K562 (cell line): ENCODE data around the gene PCCA. TPM values are rescaled to one million over a fixed set of nuclear protein-coding genes. Genes with fewer than 3 reads are reported as not detected.

Source experiments
- ATAC-seq: fragments of 200-7000 bp; cut with Tn5 transposase; 3 replicates; pipeline ENCODE4 v1.9.1; 2020; ENCODE audit warnings: moderate library complexity
- BruUV-seq: library from RNA; stranded (reverse); fragments of 400-500 nt; replicated peaks from 2 replicates; lab custom pipeline; 2021; lab: Mats Ljungman, UMichigan
- CTCF ChIA-PET: fragments of 300-600 bp; formaldehyde crosslinking; extraction: SDS; loops from one replicate; lab custom pipeline; 2021; ENCODE audit warnings: low intra/inter-chr PET ratio; lab: Yijun Ruan, JAX
- POLR2A ChIA-PET: fragments of 300-600, 350-650 bp; sonication (Branson Sonifier 250); formaldehyde crosslinking; extraction: SDS; loops from one replicate; lab custom pipeline; 2021; ENCODE audit warnings: antibody characterized with exemption, inconsistent platforms; lab: Yijun Ruan, JAX
- DNase-seq, 4 experiments: peaks; one replicate each; pipeline versions ENCODE4 v3.0.0 to v3.0.0-alpha.2; 2011 to 2018; ENCODE audit warnings: low spot score in 3 of 4, mixed read lengths in 3 of 4; ENCODE audit errors: extremely low read depth in 1 of 4
- FAIRE-seq: peaks from 2 replicates; lab custom pipeline; 2011; peaks lifted over from hg19 to GRCh38; lab: Jason Lieb, UNC
- H2AFZ ChIP-seq: 2 replicates; pipeline ENCODE4 v1.6.0; 2011; ENCODE audit warnings: low read depth, low read length, control low read depth, inconsistent platforms
- H3K27ac ChIP-seq: fragments of 200-600 bp; 3 replicates; pipeline ENCODE4 v1.8.0; 2011; ENCODE audit warnings: low read depth, mild to moderate bottlenecking, control low read depth, inconsistent platforms, low read length, moderate library complexity, mixed read lengths; ENCODE audit errors: extremely low read depth
- H3K27me3 ChIP-seq, 2 experiments: fragments of 300-600 bp in 1 of 2; 2 replicates in 1 of 2; 3 replicates in 1 of 2; pipeline versions ENCODE4 v1.6.0 to v1.8.0; 2011; ENCODE audit warnings: inconsistent platforms in 2 of 2, low read length in 2 of 2, mild to moderate bottlenecking in 1 of 2, mixed read lengths in 1 of 2, moderate library complexity in 1 of 2; ENCODE audit not compliant: control insufficient read depth in 2 of 2, insufficient read depth in 2 of 2
- H3K36me3 ChIP-seq: fragments of 300-600 bp; 3 replicates; pipeline ENCODE4 v1.8.0; 2011; ENCODE audit warnings: mild to moderate bottlenecking, low read length, inconsistent platforms; ENCODE audit not compliant: control insufficient read depth, insufficient read depth
- H3K4me1 ChIP-seq, 2 experiments: fragments of 200-600 bp in 1 of 2; replicated peaks in 1 of 2; 2 replicates in 1 of 2; 3 replicates in 1 of 2; pipeline versions ENCODE4 v1.5.1 to v1.8.0; 2011; ENCODE audit warnings: inconsistent platforms in 2 of 2, low read length in 2 of 2, mild to moderate bottlenecking in 1 of 2, mixed read lengths in 1 of 2, moderate library complexity in 1 of 2; ENCODE audit not compliant: control insufficient read depth in 2 of 2, insufficient read depth in 2 of 2
- H3K4me2 ChIP-seq: 2 replicates; pipeline ENCODE4 v1.6.1; 2011; ENCODE audit warnings: low read length, control low read depth, inconsistent platforms, mixed read lengths; ENCODE audit not compliant: insufficient read depth
- H3K4me3 ChIP-seq: fragments of 200-600 bp; sonication (generic), shearing (Covaris generic); 2 replicates; pipeline ENCODE4 v1.5.1; 2016; ENCODE audit warnings: control low read depth, inconsistent platforms
- H3K79me2 ChIP-seq: fragments of 200-600 bp; 3 replicates; pipeline ENCODE4 v1.8.0; 2011; ENCODE audit warnings: low read length, inconsistent platforms; ENCODE audit not compliant: control insufficient read depth, insufficient read depth
- H3K9ac ChIP-seq, 2 experiments: 2 replicates each; pipeline versions ENCODE4 v1.6.0 to v1.6.1; 2011; ENCODE audit warnings: low read depth in 2 of 2, low read length in 2 of 2, control low read depth in 1 of 2, inconsistent platforms in 1 of 2, mild to moderate bottlenecking in 1 of 2, mixed read lengths in 1 of 2; ENCODE audit not compliant: insufficient read depth in 1 of 2
- H3K9me1 ChIP-seq: one replicate; pipeline ENCODE4 v1.6.0; 2011; ENCODE audit warnings: inconsistent platforms, mild to moderate bottlenecking, low read length, moderate library complexity; ENCODE audit not compliant: control insufficient read depth, insufficient read depth
- H3K9me3 ChIP-seq: replicated peaks from 2 replicates; pipeline ENCODE4 v1.5.1; 2011; ENCODE audit warnings: low read depth, low read length, inconsistent platforms; ENCODE audit not compliant: control insufficient read depth, insufficient read depth
- H4K20me1 ChIP-seq: replicated peaks from 2 replicates; pipeline ENCODE4 v1.6.1; 2011; ENCODE audit warnings: low read length, inconsistent platforms, mixed read lengths; ENCODE audit not compliant: control insufficient read depth, insufficient read depth
- BRD9 ChIP-seq: fragments of 450-650 bp; IDR thresholded peaks from 2 replicates; pipeline ENCODE4 v1.6.1; 2018; ENCODE audit warnings: low read depth; ENCODE audit not compliant: partially characterized antibody
- CCAR2 ChIP-seq: fragments of 200-400 bp; formaldehyde crosslinking; IDR thresholded peaks from 2 replicates; pipeline ENCODE4 v1.6.1; 2017; ENCODE audit warnings: mild to moderate bottlenecking, low read depth, low read length
- CREB1 ChIP-seq, 2 experiments: sonication (generic) in 1 of 2; formaldehyde crosslinking in 1 of 2; IDR thresholded peaks; 2 replicates each; pipeline versions ENCODE4 v1.6.1 to v1.8.0; 2012 to 2022; ENCODE audit warnings: inconsistent platforms in 1 of 2, mild to moderate bottlenecking in 1 of 2, missing genetic modification reagents in 1 of 2, moderate library complexity in 1 of 2
- E2F5 ChIP-seq: sonication (generic); formaldehyde crosslinking; IDR thresholded peaks from 2 replicates; pipeline ENCODE4 v1.8.0; 2022; ENCODE audit warnings: mild to moderate bottlenecking, missing genetic modification reagents
- HSF4 ChIP-seq: fragments of 250-450 bp; sonication (Bioruptor Pico); IDR thresholded peaks from 2 replicates; pipeline ENCODE4 v2.1.2; 2022; ENCODE audit warnings: mild to moderate bottlenecking, moderate library complexity, borderline replicate concordance
- NFXL1 ChIP-seq: fragments of 450-650 bp; formaldehyde crosslinking; IDR thresholded peaks from 2 replicates; pipeline ENCODE4 v1.4.0; 2021; ENCODE audit warnings: mild to moderate bottlenecking
- PML ChIP-seq: IDR thresholded peaks from 2 replicates; pipeline ENCODE4 v1.6.1; 2012; ENCODE audit warnings: low read length, inconsistent platforms
- PPARD ChIP-seq: fragments of 250-450 bp; sonication (Bioruptor Pico); IDR thresholded peaks from 2 replicates; pipeline ENCODE4 v1.8.0; 2022; ENCODE audit warnings: inconsistent platforms, mild to moderate bottlenecking, moderate library complexity
- RERE ChIP-seq: sonication (generic); formaldehyde crosslinking; IDR thresholded peaks from 2 replicates; pipeline ENCODE4 v1.8.0; 2023; ENCODE audit warnings: missing genetic modification reagents, mild to moderate bottlenecking, borderline replicate concordance
- RFX1 ChIP-seq: fragments of 450-650 bp; IDR thresholded peaks from 2 replicates; pipeline ENCODE4 v1.6.1; 2016; ENCODE audit warnings: mild to moderate bottlenecking, moderate library complexity
- ZNF668 ChIP-seq: fragments of 250-450 bp; sonication (Bioruptor Pico); IDR thresholded peaks from 2 replicates; pipeline ENCODE4 v1.8.0; 2022; ENCODE audit warnings: mild to moderate bottlenecking, inconsistent platforms
- ZNF830 ChIP-seq: fragments of 250-450 bp; sonication (Bioruptor Pico); IDR thresholded peaks from 2 replicates; pipeline ENCODE4 v1.5.0; 2021; ENCODE audit warnings: mild to moderate bottlenecking
- WGBS: fragments of 100-300 bp; shearing (Covaris generic); methylation state at CpG from one replicate; pipeline ENCODE4 v1.1.6; 2016; ENCODE audit warnings: low coverage, mixed read lengths; ENCODE audit not compliant: insufficient coverage; ENCODE audit errors: missing lambda C conversion rate; 5-methylcytosine and 5-hydroxymethylcytosine counted together
- in situ Hi-C: fragments of 300-500 bp; cut with MboI; formaldehyde crosslinking; loops from 4 replicates; pipeline ENCODE4 v1.15.0; 2018; ENCODE audit warnings: inconsistent platforms, mixed read lengths
- intact Hi-C: fragments of 100-400 bp; cut with micrococcal nuclease; formaldehyde crosslinking; loops from 2 replicates; pipeline ENCODE4 v1.14.2; 2022
- polyA plus RNA-seq, 8 experiments: library from polyadenylated mRNA; depleted of rRNA in 4 of 8; stranded (reverse) in 5 of 8; unstranded in 3 of 8; fragments of >200 nt; fragmentation: Nextera tagmentation in 2 of 8; fragmentation: Illumina TruSeq in 1 of 8; extraction: Ambion mirVana in 2 of 8; extraction: Trizol in 1 of 8; gene quantifications; 2 replicates each; pipeline versions ENCODE4 v1.2.1 to v1.2.3, GENCODE V29; 2011 to 2014; ENCODE audit warnings: inconsistent platforms in 1 of 8, missing spikeins in 1 of 8
- total RNA-seq, 7 experiments: library from RNA; depleted of rRNA in 6 of 7; stranded (reverse); fragments of >200 nt in 6 of 7; fragmentation: Illumina TruSeq in 2 of 7; extraction: Trizol in 2 of 7; gene quantifications; 2 replicates each; pipeline versions ENCODE4 v1.2.1 to v1.2.3, GENCODE V29; 2011 to 2021; ENCODE audit warnings: low replicate concordance in 1 of 7
- TF ChIP-seq, protein P1 (sequence below): fragments of 450-650 bp; formaldehyde crosslinking; IDR thresholded peaks from 2 replicates; pipeline ENCODE4 v1.4.0; 2020; ENCODE audit warnings: mild to moderate bottlenecking, moderate library complexity

Gene PCCA
- total and polyA plus RNA-seq, 9 of the 15 experiments (the other 6 are each of a cell fraction or from before 2014, with no cell fraction given): 5.2 to 14.1 (median 9.7) TPM

DNA sequence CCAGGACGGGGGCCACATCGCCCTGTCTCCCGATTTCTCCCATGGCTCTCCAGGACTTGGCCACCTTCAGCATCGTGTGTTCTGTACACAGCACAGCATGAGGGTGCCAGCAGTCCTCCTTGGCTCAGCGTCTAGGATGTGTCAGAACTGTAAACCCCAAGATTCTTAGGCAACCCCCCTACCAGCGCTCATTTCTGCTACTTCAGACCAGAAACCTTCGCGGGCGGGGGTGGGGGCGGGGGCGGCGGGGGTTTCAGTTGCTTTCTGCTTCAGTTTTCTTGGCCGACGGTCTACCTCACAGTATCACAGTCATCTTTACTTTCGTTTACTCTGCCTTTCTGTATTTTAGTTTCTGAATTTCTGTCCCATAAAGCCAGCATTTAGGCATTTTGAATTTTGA lies 417.3 kb downstream of the PCCA start (continued):
- TF ChIP-seq E2F5 (CRISPR knock-in tag) (no peak), RFX1 (no peak), ZNF668 (CRISPR knock-in tag) (no peak), BRD9 (no peak), HSF4 (CRISPR knock-in tag) (no peak)

GRCh38 chr13:100506600-100507422 lies 417.9 kb downstream of the PCCA start:
- Histone ChIP-seq H3K27me3 (no peaks in the 10 kb centered on the region; a peak in 1 of 5 replicates), H3K4me1 (peaks cover 0 to 5% of the 10 kb centered on the region in 2 experiments; a peak in 2 of 5 replicates), H2AFZ (no peak overlapping the region), H4K20me1 (no peaks in the 10 kb centered on the region; the same call in 1 of the 2 replicates), H3K9ac (no peak overlapping the region), H3K79me2 (no peaks in the 10 kb centered on the region), H3K4me3 (no peak overlapping the region), H3K4me2 (no peak overlapping the region), H3K36me3 (no peaks in the 10 kb centered on the region), H3K27ac (no peak overlapping the region), H3K9me3 (no peaks in the 10 kb centered on the region), H3K9me1 (no peaks in the 10 kb centered on the region)
- CTCF ChIA-PET: no interaction called here
- intact Hi-C loops (no loop called here), in situ Hi-C loops (no loop called here)
- POLR2A ChIA-PET: no interaction called here
- 26% methylated on average over 8 of the region's 9 CpGs for WGBS
- ATAC-seq: no peak
- no peak for DNase-seq
- no TSS peak for BruUV-seq
- no peak for FAIRE-seq
- no peak for TF ChIP-seq ZNF830 (CRISPR knock-in tag)
- no peak for TF ChIP-seq CREB1 (IDR thresholded peaks at IDR 0.05)
- no peak for TF ChIP-seq CREB1 (CRISPR knock-in tag; IDR thresholded peaks at IDR 0.05)
- TF ChIP-seq, protein P1, sequence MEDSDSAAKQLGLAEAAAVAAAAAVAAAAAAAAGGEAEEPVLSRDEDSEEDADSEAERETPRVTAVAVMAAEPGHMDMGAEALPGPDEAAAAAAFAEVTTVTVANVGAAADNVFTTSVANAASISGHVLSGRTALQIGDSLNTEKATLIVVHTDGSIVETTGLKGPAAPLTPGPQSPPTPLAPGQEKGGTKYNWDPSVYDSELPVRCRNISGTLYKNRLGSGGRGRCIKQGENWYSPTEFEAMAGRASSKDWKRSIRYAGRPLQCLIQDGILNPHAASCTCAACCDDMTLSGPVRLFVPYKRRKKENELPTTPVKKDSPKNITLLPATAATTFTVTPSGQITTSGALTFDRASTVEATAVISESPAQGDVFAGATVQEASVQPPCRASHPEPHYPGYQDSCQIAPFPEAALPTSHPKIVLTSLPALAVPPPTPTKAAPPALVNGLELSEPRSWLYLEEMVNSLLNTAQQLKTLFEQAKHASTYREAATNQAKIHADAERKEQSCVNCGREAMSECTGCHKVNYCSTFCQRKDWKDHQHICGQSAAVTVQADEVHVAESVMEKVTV: no peak
- TF ChIP-seq PML: no peak
- TF ChIP-seq CCAR2: no peak
- TF ChIP-seq RERE: no peak
- no peak for TF ChIP-seq PPARD (CRISPR knock-in tag)
- no peak for TF ChIP-seq NFXL1
